Fibroblast of lung (primary cell): ENCODE data around the gene TAF1D. TPM values are rescaled to one million over a fixed set of nuclear protein-coding genes. Genes with fewer than 3 reads are reported as not detected.
"Not testable (repeated sequence)": the region's sequence is repeated elsewhere in the genome, so short reads cannot be mapped to it uniquely, and the experiment has no call there.

ENCODE experiments used
- DNase-seq, 2 donors: peaks; one replicate each; pipeline versions ENCODE4 v3.0.0 to v3.0.0-alpha.2; 2010; ENCODE audit warnings: low read depth in 2 of 2
- H2AFZ ChIP-seq: 2 replicates; pipeline ENCODE4 v1.5.1; 2012; ENCODE audit warnings: low read length, control low read depth, inconsistent platforms
- H3K27ac ChIP-seq: 2 replicates; pipeline ENCODE4 v1.5.1; 2011; ENCODE audit warnings: low read length, control low read depth; ENCODE audit not compliant: insufficient read depth
- H3K27me3 ChIP-seq: 2 replicates; pipeline ENCODE4 v1.5.1; 2011; ENCODE audit warnings: mild to moderate bottlenecking, low read length; ENCODE audit not compliant: control insufficient read depth, insufficient read depth
- H3K36me3 ChIP-seq: 2 replicates; pipeline ENCODE4 v1.5.1; 2011; ENCODE audit warnings: low read length; ENCODE audit not compliant: control insufficient read depth, insufficient read depth
- H3K4me1 ChIP-seq: 2 replicates; pipeline ENCODE4 v1.5.1; 2011; ENCODE audit warnings: low read length; ENCODE audit not compliant: control insufficient read depth, insufficient read depth; ENCODE audit errors: extremely low read depth
- H3K4me2 ChIP-seq: 2 replicates; pipeline ENCODE4 v1.5.1; 2011; ENCODE audit warnings: low read length, control low read depth; ENCODE audit not compliant: insufficient read depth; ENCODE audit errors: extremely low read depth
- H3K4me3 ChIP-seq, 4 experiments: fragments of 200-600 bp in 1 of 4; sonication (generic) in 1 of 4; replicated peaks in 1 of 4; 2 replicates each; pipeline ENCODE4 v1.5.1; 2011 to 2016; ENCODE audit warnings: low read length in 4 of 4, low read depth in 3 of 4, mild to moderate bottlenecking in 3 of 4, control low read depth in 2 of 4, inconsistent platforms in 1 of 4, mixed read lengths in 1 of 4; ENCODE audit not compliant: insufficient read depth in 1 of 4; ENCODE audit errors: control extremely low read depth in 1 of 4
- H3K79me2 ChIP-seq: 2 replicates; pipeline ENCODE4 v1.5.1; 2012; ENCODE audit warnings: mild to moderate bottlenecking, low read length, inconsistent platforms; ENCODE audit not compliant: control insufficient read depth, insufficient read depth
- H3K9ac ChIP-seq: 2 replicates; pipeline ENCODE4 v1.5.1; 2011; ENCODE audit warnings: mild to moderate bottlenecking, low read length, control low read depth; ENCODE audit not compliant: insufficient read depth
- H3K9me3 ChIP-seq: 2 replicates; pipeline ENCODE4 v1.5.1; 2012; ENCODE audit warnings: low read depth, low read length; ENCODE audit not compliant: control insufficient read depth, insufficient read depth
- H4K20me1 ChIP-seq: 2 replicates; pipeline ENCODE4 v1.5.1; 2011; ENCODE audit warnings: low read length; ENCODE audit not compliant: control insufficient read depth, insufficient read depth; ENCODE audit errors: extremely low read depth
- EZH2 ChIP-seq: IDR thresholded peaks from 2 replicates; pipeline ENCODE4 v1.5.1; 2012; ENCODE audit warnings: low read length, control low read depth, mild to moderate bottlenecking; ENCODE audit errors: missing control alignments
- polyA plus RNA-seq, 2 donors: library from polyadenylated mRNA; depleted of rRNA in 1 of 2; stranded (reverse) in 1 of 2; unstranded in 1 of 2; fragments of >200 nt; gene quantifications; 2 replicates each; pipeline ENCODE4 v1.2.1, GENCODE V29; 2011 to 2012; ENCODE audit warnings: missing spikeins in 1 of 2
- total RNA-seq: library from RNA; depleted of rRNA; stranded (reverse); fragments of >200 nt; gene quantifications from 2 replicates; pipeline ENCODE4 v1.2.1, GENCODE V29; 2014
- TF ChIP-seq, protein P1 (sequence below), 2 donors: IDR thresholded peaks in 1 of 2; conservative IDR thresholded peaks in 1 of 2; 1 replicate in 1 of 2; 2 replicates in 1 of 2; pipeline ENCODE4 v1.5.1; 2011 to 2012; ENCODE audit warnings: low read length in 2 of 2, control low read depth in 1 of 2, inconsistent platforms in 1 of 2, low read depth in 1 of 2, mild to moderate bottlenecking in 1 of 2

Gene TAF1D
- total and polyA plus RNA-seq, 2 donors (not counting 1 experiment from before 2014, with no cell fraction given): 78.5 to 111 TPM

DNA sequence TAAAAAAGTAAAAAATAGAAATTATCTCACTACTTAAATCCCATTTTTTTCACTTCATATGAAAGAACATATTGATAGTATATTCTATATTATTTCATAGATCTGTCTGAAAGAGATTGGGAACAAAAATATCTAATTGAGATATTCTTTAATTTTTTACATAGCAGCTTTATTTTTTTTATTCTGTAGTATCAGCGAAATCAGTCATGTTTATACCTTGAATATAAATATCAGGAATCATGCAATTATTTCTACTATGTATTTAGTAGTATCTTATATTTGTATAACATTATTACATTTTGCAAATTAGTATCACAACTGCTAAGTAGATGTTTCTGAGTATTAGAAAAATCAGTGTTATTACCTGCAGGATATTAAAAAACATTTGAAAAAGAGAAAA, 20.6 kb upstream of the TAF1D start:
- H3K9ac ChIP-seq: no peak overlapping the region
- H3K4me3 ChIP-seq: no peak overlapping the region
- DNase-seq: no peak
- peaks cover 3% of the 10 kb centered on the region for H3K36me3 ChIP-seq
- H3K4me1 ChIP-seq: no peaks in the 10 kb centered on the region
- no peaks in the 10 kb centered on the region for H3K27me3 ChIP-seq
- no peak overlapping the region for H3K27ac ChIP-seq
- no peak overlapping the region for H2AFZ ChIP-seq
- no peak for TF ChIP-seq EZH2
- TF ChIP-seq, protein P1, sequence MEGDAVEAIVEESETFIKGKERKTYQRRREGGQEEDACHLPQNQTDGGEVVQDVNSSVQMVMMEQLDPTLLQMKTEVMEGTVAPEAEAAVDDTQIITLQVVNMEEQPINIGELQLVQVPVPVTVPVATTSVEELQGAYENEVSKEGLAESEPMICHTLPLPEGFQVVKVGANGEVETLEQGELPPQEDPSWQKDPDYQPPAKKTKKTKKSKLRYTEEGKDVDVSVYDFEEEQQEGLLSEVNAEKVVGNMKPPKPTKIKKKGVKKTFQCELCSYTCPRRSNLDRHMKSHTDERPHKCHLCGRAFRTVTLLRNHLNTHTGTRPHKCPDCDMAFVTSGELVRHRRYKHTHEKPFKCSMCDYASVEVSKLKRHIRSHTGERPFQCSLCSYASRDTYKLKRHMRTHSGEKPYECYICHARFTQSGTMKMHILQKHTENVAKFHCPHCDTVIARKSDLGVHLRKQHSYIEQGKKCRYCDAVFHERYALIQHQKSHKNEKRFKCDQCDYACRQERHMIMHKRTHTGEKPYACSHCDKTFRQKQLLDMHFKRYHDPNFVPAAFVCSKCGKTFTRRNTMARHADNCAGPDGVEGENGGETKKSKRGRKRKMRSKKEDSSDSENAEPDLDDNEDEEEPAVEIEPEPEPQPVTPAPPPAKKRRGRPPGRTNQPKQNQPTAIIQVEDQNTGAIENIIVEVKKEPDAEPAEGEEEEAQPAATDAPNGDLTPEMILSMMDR (conservative IDR thresholded peaks at IDR 0.05 in 1 of 2, IDR thresholded peaks at IDR 0.05 in 1 of 2; ENCODE audit: low read depth in 1 of 2, low read length in 2 of 2): no peak
- H3K9me3 ChIP-seq: no peaks in the 10 kb centered on the region
- H4K20me1 ChIP-seq: no peaks in the 10 kb centered on the region
- H3K79me2 ChIP-seq: no peaks in the 10 kb centered on the region
- no peak overlapping the region for H3K4me2 ChIP-seq

DNA sequence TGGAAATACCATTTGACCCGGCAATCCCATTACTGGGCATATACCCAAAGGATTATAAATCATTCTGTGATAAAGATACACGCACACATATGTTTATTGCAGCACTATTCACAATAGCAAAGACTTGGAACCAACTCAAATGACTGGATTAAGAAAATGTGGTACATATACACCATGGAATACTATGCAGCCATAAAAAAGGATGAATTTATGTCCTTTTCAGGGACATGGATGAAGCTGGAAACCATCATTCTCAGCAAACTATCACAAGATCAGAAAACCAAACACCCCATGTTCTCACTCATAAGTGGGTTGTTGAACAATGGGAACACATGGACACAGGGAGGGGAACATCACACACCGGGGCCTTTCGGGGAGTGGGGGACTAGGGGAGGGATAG, 17.8 kb upstream of the TAF1D start:
- H3K27me3 ChIP-seq, H3K36me3 ChIP-seq, DNase-seq, H2AFZ ChIP-seq, H3K27ac ChIP-seq, H3K4me3 ChIP-seq, H3K4me2 ChIP-seq, H3K4me1 ChIP-seq, H3K79me2 ChIP-seq, H3K9me3 ChIP-seq, H4K20me1 ChIP-seq, H3K9ac ChIP-seq: not testable (repeated sequence)

DNA sequence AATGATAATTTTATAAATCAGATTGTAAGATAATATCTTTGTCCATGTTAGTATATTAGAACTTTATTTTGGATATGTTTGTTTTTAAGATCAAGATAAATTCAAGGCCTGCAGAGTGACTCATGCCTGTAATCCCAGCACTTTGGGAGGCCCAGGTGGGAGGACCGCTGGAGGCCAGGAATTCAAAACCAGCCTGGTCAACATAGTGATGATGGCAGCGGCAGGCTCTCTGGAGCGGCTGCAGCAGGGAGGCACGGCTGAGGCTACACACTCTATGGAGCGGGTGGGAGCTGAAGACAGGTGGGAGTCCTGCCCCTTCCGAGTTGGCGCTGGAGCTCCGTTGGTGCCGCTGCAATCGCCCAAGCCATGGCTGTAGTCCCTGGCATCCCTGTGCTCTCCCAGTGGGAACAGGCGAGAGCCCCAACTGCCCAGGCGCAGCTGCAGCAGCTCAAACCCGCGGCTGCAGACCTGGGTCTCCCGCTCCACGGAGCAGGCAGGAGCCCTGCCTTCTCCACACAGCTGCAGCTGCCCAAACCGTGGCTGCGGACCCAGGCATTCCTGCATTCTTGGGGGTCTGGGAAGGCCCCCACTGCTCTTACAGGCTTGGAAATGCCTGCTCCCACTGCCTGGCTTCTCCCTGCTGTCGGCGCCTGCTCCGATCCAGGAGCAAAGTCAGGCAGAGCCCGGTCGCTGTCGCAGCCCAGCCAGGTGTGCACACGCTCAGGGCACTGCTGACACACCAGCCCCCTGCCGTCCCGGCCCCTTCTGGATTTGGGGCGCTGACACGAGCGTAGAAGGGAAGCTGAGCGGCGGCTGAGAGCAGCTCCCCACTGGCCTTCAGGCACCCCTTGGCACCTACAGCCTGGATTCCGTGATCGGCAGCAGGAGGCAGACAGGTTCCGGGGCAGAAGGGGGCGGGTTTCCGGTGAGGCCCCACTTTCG, 16.9 kb upstream of the TAF1D start:
- H3K4me1 ChIP-seq: no peaks in the 10 kb centered on the region
- no peak overlapping the region for H3K27ac ChIP-seq
- no peak overlapping the region for H3K9ac ChIP-seq
- no peak for DNase-seq
- H3K79me2 ChIP-seq: no peaks in the 10 kb centered on the region
- no peak for TF ChIP-seq EZH2
- TF ChIP-seq, protein P1 (conservative IDR thresholded peaks at IDR 0.05 in 1 of 2, IDR thresholded peaks at IDR 0.05 in 1 of 2; ENCODE audit: low read depth in 1 of 2, low read length in 2 of 2): no peak
- H3K9me3 ChIP-seq: no peaks in the 10 kb centered on the region
- H3K36me3 ChIP-seq: peaks cover 3% of the 10 kb centered on the region
- no peak overlapping the region for H3K4me2 ChIP-seq
- no peak overlapping the region for H3K4me3 ChIP-seq
- H3K27me3 ChIP-seq: no peaks in the 10 kb centered on the region
- H2AFZ ChIP-seq: no peak overlapping the region
- H4K20me1 ChIP-seq: no peaks in the 10 kb centered on the region
